HG02610 (cell line): ENCODE results near the gene SIX6.
"Not testable (repeated sequence)": the region's sequence is repeated elsewhere in the genome, so short reads cannot be mapped to it uniquely, and the experiment has no call there.

Experiments
- ATAC-seq: cut with Tn5 transposase; IDR thresholded peaks from one replicate; pipeline ENCODE4 v1.9.1; 2021; ENCODE audit warnings: mild to moderate bottlenecking, moderate library complexity; ENCODE audit not compliant: unreplicated experiment

The SIX6 gene

GRCh38 chr14:60508707-60509437, at the start of gene SIX6:
SIX6 (plus strand) TSS chr14:60509146; CDS start chr14:60509399, 253 bp downstream.
- no peak for ATAC-seq

GRCh38 chr14:60480248-60480647, 28.7 kb upstream of the SIX6 start:
- ATAC-seq: not testable (repeated sequence)

GRCh38 chr14:60482743-60483142, 26.2 kb upstream of the SIX6 start:
- no peak for ATAC-seq

- ATAC-seq: no peak
Measured at GRCh38 chr14:60485057-60485597, 23.8 kb upstream of the SIX6 start.

GRCh38 chr14:60485598-60486251, 23.2 kb upstream of the SIX6 start, which contains the start of gene C14orf39:
C14orf39 (minus strand) TSS chr14:60486063; CDS start chr14:60485078, 985 bp downstream.
- no peak for ATAC-seq

- no peak for ATAC-seq
Measured at GRCh38 chr14:60487211-60487610, 21.7 kb upstream of the SIX6 start.

GRCh38 chr14:60488175-60488574, 20.8 kb upstream of the SIX6 start:
- no peak for ATAC-seq

GRCh38 chr14:60490270-60490669, 18.7 kb upstream of the SIX6 start:
- ATAC-seq: no peak

- ATAC-seq: no peak
Measured at GRCh38 chr14:60495946-60496345, 13.0 kb upstream of the SIX6 start.

- no peak for ATAC-seq
Measured at GRCh38 chr14:60502541-60502940, 6.4 kb upstream of the SIX6 start.

GRCh38 chr14:60505448-60505847, 3.5 kb upstream of the SIX6 start:
- ATAC-seq: no peak

- no peak for ATAC-seq
Measured at GRCh38 chr14:60506010-60506409, 2.9 kb upstream of the SIX6 start.

- no peak for ATAC-seq
Measured at GRCh38 chr14:60506462-60506984, 2.4 kb upstream of the SIX6 start.

- no peak for ATAC-seq
Measured at GRCh38 chr14:60506985-60507829, 1.7 kb upstream of the SIX6 start.

GRCh38 chr14:60508363-60508706, 611 bp upstream of the SIX6 start:
- no peak for ATAC-seq

- no peak for ATAC-seq
Measured at GRCh38 chr14:60509438-60510253, 700 bp downstream of the SIX6 start.

- ATAC-seq: no peak
Measured at GRCh38 chr14:60510254-60510950, 1.5 kb downstream of the SIX6 start.

GRCh38 chr14:60510951-60511599, 2.1 kb downstream of the SIX6 start:
- ATAC-seq: no peak

- ATAC-seq: no peak
Measured at GRCh38 chr14:60512126-60512525, 3.2 kb downstream of the SIX6 start.
